AG04450 (cell line): ENCODE data around the gene SPCS2. TPM values are rescaled to one million over a fixed set of nuclear protein-coding genes. Genes with fewer than 3 reads are reported as not detected.
A peak's percentile ranks its signal among the peaks of the same experiment; 100 is the strongest.

ENCODE experiments used
- CTCF ChIA-PET: fragments of 300-600, 350-600 bp; formaldehyde crosslinking; extraction: SDS; loops from one replicate; lab custom pipeline; 2022; ENCODE audit warnings: antibody characterized with exemption, inconsistent platforms; lab: Charles Lee
- POLR2A ChIA-PET: fragments of 350-600 bp; formaldehyde crosslinking; extraction: SDS; loops from one replicate; lab custom pipeline; 2021; ENCODE audit warnings: antibody characterized with exemption, inconsistent platforms; lab: Yijun Ruan, JAX
- DNase-seq: peaks from one replicate; pipeline ENCODE4 v3.0.0-alpha.2; 2011; ENCODE audit warnings: low read depth, low spot score
- H3K27ac ChIP-seq: one replicate; pipeline ENCODE4 v1.5.1; 2012; ENCODE audit warnings: low read depth, low read length, control low read depth
- H3K27me3 ChIP-seq: one replicate; pipeline ENCODE4 v1.6.0; 2012; ENCODE audit warnings: low read length; ENCODE audit not compliant: control insufficient read depth, insufficient read depth
- H3K4me3 ChIP-seq: 2 replicates; pipeline ENCODE4 v1.5.1; 2011; ENCODE audit warnings: mild to moderate bottlenecking, low read depth, low read length, control low read depth
- H3K9me3 ChIP-seq: 2 replicates; pipeline ENCODE4 v1.5.1; 2012; ENCODE audit warnings: low read length; ENCODE audit not compliant: control insufficient read depth, insufficient read depth
- polyA minus RNA-seq: library from RNA; depleted of rRNA, polyadenylated mRNA; stranded (reverse); fragments of >200 nt; gene quantifications from 2 replicates; pipeline ENCODE4 v1.2.3, GENCODE V29; 2011; rRNA and poly(A)+ RNA removed
- polyA plus RNA-seq: library from polyadenylated mRNA; depleted of rRNA; stranded (reverse); fragments of >200 nt; gene quantifications from 2 replicates; pipeline ENCODE4 v1.2.3, GENCODE V29; 2011; rRNA removed
- TF ChIP-seq, protein P1 (sequence below): IDR thresholded peaks from 2 replicates; pipeline ENCODE4 v1.5.1; 2011; ENCODE audit warnings: low read depth, low read length, control low read depth, inconsistent platforms

The SPCS2 gene
- polyA plus RNA-seq (108 and 195 TPM in 2 replicates), polyA minus RNA-seq (51.8 and 85.3 TPM in 2 replicates)

DNA sequence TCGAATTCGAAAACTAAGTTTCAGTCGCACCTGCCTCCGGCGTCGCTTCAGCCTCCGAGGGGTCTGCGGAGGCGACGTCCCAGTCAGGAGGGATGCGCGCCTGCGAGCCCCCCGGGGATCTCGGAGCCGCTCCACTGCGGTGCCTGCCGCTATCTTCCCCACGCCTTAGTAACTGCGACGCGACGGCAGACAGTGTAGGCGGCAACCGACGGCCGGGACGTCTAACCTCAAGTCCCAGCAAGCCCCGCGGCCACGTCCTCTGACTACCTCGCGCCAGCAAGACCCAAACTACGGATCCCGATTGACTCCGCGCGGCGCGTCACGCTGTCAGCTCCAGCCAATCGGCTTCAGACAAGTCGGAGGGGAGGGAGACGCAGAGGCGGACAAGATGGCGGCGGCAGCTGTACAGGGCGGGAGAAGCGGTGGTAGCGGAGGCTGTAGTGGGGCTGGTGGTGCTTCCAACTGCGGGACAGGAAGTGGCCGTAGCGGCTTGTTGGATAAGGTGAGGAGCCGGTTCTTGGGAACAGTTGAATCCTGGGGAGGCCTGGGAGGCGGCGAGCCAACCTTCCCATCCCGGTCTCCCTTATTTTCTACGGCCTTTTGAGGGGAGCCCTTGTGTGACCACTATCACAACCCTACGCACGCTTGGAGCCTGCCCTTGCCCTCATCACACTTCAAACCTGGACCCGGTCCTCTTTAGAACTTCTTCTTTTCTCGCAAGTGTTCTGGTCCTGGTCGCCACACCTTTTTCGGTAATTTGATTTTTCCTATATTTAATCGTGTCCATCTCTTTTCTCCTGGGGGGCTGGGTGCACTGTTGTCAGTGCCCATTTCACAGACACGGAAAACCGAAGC, at the start of gene SPCS2, which contains the start of gene XRRA1:
SPCS2 (plus strand) TSS at position 369 of the 855 bp plus-strand sequence; CDS start at position 389, 20 bp downstream.
XRRA1 (minus strand) TSS at position 194 of the 855 bp plus-strand sequence. CDS start 8,213 bp downstream, outside the sequence.
- POLR2A ChIA-PET, result interaction anchor here (0.7 to 1.9 kb wide), 3 partner anchors 10 to 39 kb away, joined by 6 to 7 read pairs (median 6); partner anchors contain the start of gene NEU3
- TF ChIP-seq, protein P1, sequence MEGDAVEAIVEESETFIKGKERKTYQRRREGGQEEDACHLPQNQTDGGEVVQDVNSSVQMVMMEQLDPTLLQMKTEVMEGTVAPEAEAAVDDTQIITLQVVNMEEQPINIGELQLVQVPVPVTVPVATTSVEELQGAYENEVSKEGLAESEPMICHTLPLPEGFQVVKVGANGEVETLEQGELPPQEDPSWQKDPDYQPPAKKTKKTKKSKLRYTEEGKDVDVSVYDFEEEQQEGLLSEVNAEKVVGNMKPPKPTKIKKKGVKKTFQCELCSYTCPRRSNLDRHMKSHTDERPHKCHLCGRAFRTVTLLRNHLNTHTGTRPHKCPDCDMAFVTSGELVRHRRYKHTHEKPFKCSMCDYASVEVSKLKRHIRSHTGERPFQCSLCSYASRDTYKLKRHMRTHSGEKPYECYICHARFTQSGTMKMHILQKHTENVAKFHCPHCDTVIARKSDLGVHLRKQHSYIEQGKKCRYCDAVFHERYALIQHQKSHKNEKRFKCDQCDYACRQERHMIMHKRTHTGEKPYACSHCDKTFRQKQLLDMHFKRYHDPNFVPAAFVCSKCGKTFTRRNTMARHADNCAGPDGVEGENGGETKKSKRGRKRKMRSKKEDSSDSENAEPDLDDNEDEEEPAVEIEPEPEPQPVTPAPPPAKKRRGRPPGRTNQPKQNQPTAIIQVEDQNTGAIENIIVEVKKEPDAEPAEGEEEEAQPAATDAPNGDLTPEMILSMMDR, result no peak
- H3K9me3 ChIP-seq, result no peaks in the 10 kb centered on the region; the same call in 1 of the 2 replicates
- CTCF ChIA-PET, result no interaction called here
- peak; percentile 97 for DNase-seq
- H3K4me3 ChIP-seq, result peak within 1 kb of the TSS; percentile 95
- H3K27ac ChIP-seq, result peak within 1 kb of the TSS; percentile 69
- H3K27me3 ChIP-seq, result no peaks in the 10 kb centered on the region

DNA sequence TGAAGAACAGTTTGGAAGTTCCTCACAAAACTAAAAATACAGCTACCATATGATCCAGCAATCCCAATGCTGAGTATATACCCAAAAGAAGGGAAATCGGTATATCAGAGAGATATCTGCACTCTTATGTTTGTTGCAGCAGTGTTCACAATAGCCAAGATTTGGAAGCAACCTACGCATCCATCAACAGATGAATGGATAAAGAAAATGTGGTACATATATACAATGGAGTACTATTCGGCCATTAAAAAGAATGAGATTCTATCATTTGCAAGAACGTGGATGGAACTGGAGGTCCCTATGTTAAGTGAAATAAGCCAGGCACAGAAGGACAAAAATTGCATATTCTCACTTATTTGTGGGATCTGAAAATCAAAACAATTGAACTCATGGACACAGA, 46.7 kb upstream of the SPCS2 start:
- CTCF ChIA-PET, result no interaction called here
- no peaks in the 10 kb centered on the region for H3K27me3 ChIP-seq
- POLR2A ChIA-PET, result no interaction called here
- no peak for DNase-seq
- H3K9me3 ChIP-seq, result no peaks in the 10 kb centered on the region
- H3K27ac ChIP-seq, result no peak overlapping the region
- TF ChIP-seq, protein P1, result no peak
- no peak overlapping the region for H3K4me3 ChIP-seq

DNA sequence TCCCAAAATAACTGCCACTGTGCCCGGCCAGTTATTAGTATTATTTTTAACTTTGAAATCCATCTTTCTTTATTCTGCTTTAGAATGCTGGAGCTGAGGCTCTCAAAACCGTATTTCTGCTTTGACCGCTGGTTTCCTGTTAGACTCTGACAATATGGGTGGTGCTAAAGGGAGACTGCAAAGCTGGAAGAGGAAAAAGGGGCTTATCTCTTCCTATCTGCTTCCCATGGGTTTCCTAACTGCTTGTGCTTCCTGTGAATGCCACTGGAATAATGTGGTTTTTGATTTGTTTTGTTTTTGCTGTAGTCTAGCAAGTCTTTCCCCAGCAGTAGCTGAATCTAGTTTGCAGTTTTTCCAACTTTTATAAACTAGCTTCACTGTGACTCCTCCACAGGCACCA, 43.7 kb upstream of the SPCS2 start:
- H3K27me3 ChIP-seq, result no peaks in the 10 kb centered on the region
- ChIA-PET CTCF (no interaction called here), POLR2A (interaction anchor here (0.7 kb wide), 1 partner anchor 713 kb away, joined by 4 read pairs; no protein-coding TSS in a partner anchor)
- no peak for DNase-seq
- TF ChIP-seq, protein P1, result no peak
- no peaks in the 10 kb centered on the region for H3K9me3 ChIP-seq
- H3K4me3 ChIP-seq, result no peak overlapping the region
- H3K27ac ChIP-seq, result no peak overlapping the region

DNA sequence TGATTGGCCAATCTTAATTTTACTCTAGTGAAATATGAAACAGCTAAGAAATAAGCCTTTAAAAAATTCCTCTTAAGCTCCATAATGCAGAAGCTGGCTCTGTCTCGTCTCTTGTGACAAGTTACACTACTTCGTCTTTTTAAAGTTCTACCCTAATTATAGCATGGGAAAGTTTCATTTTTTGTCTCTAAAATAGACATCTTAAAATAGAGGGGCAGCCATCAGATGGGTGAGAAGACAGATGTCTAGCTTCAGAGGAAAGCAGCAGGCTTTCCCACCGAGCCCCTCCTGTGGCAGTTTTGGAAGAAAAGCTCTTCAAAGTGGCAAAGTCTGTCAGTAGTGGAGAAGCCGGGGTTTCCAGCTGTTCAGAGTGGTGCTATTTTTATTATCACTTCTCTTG, 39.7 kb upstream of the SPCS2 start:
- Histone ChIP-seq H3K27me3 (no peaks in the 10 kb centered on the region), H3K4me3 (no peak overlapping the region), H3K9me3 (no peaks in the 10 kb centered on the region), H3K27ac (no peak overlapping the region)
- CTCF ChIA-PET, result interaction anchor here (1.4 kb wide), 1 partner anchor 231 kb away, joined by 3 read pairs; no protein-coding TSS in a partner anchor
- TF ChIP-seq, protein P1, result no peak
- POLR2A ChIA-PET, result no interaction called here
- DNase-seq, result no peak

DNA sequence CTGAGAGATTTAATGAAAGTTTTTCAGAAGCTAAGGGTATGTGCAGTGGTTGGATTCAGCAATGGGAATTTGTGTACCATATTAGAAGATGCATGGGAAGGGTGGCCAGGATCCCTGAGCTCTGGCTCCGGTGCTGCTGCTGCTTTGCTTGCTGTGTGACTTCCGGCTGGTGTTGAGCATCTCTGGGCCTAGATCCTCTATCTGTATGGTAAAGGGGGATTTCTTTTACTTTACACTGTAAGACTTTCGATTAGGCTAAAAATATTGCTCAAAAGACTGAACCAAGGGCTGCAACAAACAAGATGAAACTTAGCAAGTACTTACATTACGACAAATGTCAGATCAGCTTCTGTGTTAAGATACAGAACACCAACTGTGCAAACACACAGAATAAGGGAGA, 39.3 kb upstream of the SPCS2 start:
- CTCF ChIA-PET, result interaction anchor here (1.4 kb wide), 1 partner anchor 231 kb away, joined by 3 read pairs; no protein-coding TSS in a partner anchor
- H3K27me3 ChIP-seq, result no peaks in the 10 kb centered on the region
- TF ChIP-seq, protein P1, result no peak
- POLR2A ChIA-PET, result no interaction called here
- H3K9me3 ChIP-seq, result no peaks in the 10 kb centered on the region
- H3K27ac ChIP-seq, result no peak overlapping the region
- no peak overlapping the region for H3K4me3 ChIP-seq
- DNase-seq, result no peak
